Left lung (tissue), 10 donors: Measurements from ENCODE around the gene HECA. TPM values are rescaled to one million over a fixed set of nuclear protein-coding genes. Genes with fewer than 3 reads are reported as not detected.
A peak's percentile ranks its signal among the peaks of the same experiment; 100 is the strongest.
"Not testable (repeated sequence)": the region's sequence is repeated elsewhere in the genome, so short reads cannot be mapped to it uniquely, and the experiment has no call there.

Experiments used
- ATAC-seq: fragments of 200-7000 bp; cut with Tn5 transposase; one replicate; pipeline ENCODE4 v1.9.1; 2020; ENCODE audit warnings: moderate library complexity
- DNase-seq, 4 donors: peaks; one replicate each; pipeline ENCODE4 v3.0.0-alpha.2; 2013 to 2020
- H3K27ac ChIP-seq, 2 donors: fragments of 200-600 bp; sonication (generic) in 1 of 2; one replicate each; pipeline versions ENCODE4 v1.5.0 to v1.8.0; 2020 to 2021
- H3K27me3 ChIP-seq, 2 donors: fragments of 200-600 bp; sonication (generic) in 1 of 2; one replicate each; pipeline versions ENCODE4 v1.5.0 to v1.8.0; 2020 to 2021
- H3K36me3 ChIP-seq, 2 donors: fragments of 200-600 bp; sonication (generic) in 1 of 2; one replicate each; pipeline versions ENCODE4 v1.5.0 to v1.8.0; 2020 to 2021
- H3K4me1 ChIP-seq, 2 donors: fragments of 200-600 bp; one replicate each; pipeline ENCODE4 v1.8.0; 2021
- H3K4me3 ChIP-seq, 2 donors: fragments of 200-600 bp; sonication (generic) in 1 of 2; one replicate each; pipeline versions ENCODE4 v1.5.0 to v1.8.0; 2020 to 2021; ENCODE audit warnings: mild to moderate bottlenecking in 1 of 2
- H3K9me3 ChIP-seq, 2 donors: fragments of 200-600 bp; sonication (generic) in 1 of 2; one replicate each; pipeline versions ENCODE4 v1.5.0 to v1.8.0; 2020 to 2021
- intact Hi-C, 2 donors: fragments of 100-400 bp; cut with DNase I; formaldehyde crosslinking; loops; one replicate each; pipeline versions ENCODE4 v1.11.2 to v1.14.2; 2022
- polyA plus RNA-seq, 6 donors: library from polyadenylated mRNA; unstranded; fragments of 120-200 nt; gene quantifications; one replicate each; pipeline ENCODE4 v1.2.1, GENCODE V29; 2013; ENCODE audit not compliant: insufficient read length in 6 of 6
- total RNA-seq, 2 donors: library from RNA; stranded (reverse); fragmentation: NEBNext Ultra II Directional; extraction: Animal tissue kit (Norgen Biotek cat#: 25700); gene quantifications; one replicate each; pipeline ENCODE4 v1.2.1, GENCODE V29; 2021
- TF ChIP-seq, protein P1 (sequence below), 2 donors: fragments of 200-600 bp; sonication (generic) in 1 of 2; IDR thresholded peaks; one replicate each; pipeline versions ENCODE4 v1.5.0 to v1.8.0; 2021; ENCODE audit warnings: antibody characterized with exemption in 2 of 2
- donor health status: DM: no; HTN: yes; CAD: no.
- donor health status: DM: no; HTN: no; CAD: no.

The HECA gene
- total and polyA plus RNA-seq, 8 donors = 17.0 to 40.9 (median 19.0) TPM

GRCh38 chr6:139219271-139219729 is 84.4 kb downstream of the HECA start:
- Histone ChIP-seq H3K9me3 (no peaks in the 10 kb centered on the region), H3K4me1 (peaks cover 7 to 10% of the 10 kb centered on the region in 2 donors), H3K27ac (peak overlapping the region; percentile 2 to 10), H3K36me3 (no peaks in the 10 kb centered on the region), H3K4me3 (no peak overlapping the region), H3K27me3 (no peaks in the 10 kb centered on the region)
- intact Hi-C loops = no loop called here
- ATAC-seq (peak; percentile 100), DNase-seq (peak; percentile 76 to 89 (median 86))
- TF ChIP-seq, protein P1, sequence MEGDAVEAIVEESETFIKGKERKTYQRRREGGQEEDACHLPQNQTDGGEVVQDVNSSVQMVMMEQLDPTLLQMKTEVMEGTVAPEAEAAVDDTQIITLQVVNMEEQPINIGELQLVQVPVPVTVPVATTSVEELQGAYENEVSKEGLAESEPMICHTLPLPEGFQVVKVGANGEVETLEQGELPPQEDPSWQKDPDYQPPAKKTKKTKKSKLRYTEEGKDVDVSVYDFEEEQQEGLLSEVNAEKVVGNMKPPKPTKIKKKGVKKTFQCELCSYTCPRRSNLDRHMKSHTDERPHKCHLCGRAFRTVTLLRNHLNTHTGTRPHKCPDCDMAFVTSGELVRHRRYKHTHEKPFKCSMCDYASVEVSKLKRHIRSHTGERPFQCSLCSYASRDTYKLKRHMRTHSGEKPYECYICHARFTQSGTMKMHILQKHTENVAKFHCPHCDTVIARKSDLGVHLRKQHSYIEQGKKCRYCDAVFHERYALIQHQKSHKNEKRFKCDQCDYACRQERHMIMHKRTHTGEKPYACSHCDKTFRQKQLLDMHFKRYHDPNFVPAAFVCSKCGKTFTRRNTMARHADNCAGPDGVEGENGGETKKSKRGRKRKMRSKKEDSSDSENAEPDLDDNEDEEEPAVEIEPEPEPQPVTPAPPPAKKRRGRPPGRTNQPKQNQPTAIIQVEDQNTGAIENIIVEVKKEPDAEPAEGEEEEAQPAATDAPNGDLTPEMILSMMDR (IDR thresholded peaks at IDR 0.05) = peak; percentile 60 to 70

GRCh38 chr6:139219746-139220145 is 84.9 kb downstream of the HECA start:
- H3K4me1 ChIP-seq = peaks cover 7 to 10% of the 10 kb centered on the region in 2 donors
- no peak overlapping the region for H3K4me3 ChIP-seq
- H3K9me3 ChIP-seq = no peaks in the 10 kb centered on the region
- no peaks in the 10 kb centered on the region for H3K36me3 ChIP-seq
- ATAC-seq (no peak), DNase-seq (no peak)
- intact Hi-C loops = no loop called here
- no peaks in the 10 kb centered on the region for H3K27me3 ChIP-seq
- TF ChIP-seq, protein P1 (IDR thresholded peaks at IDR 0.05) = no peak
- H3K27ac ChIP-seq = peak overlapping the region; percentile 2 to 10

DNA sequence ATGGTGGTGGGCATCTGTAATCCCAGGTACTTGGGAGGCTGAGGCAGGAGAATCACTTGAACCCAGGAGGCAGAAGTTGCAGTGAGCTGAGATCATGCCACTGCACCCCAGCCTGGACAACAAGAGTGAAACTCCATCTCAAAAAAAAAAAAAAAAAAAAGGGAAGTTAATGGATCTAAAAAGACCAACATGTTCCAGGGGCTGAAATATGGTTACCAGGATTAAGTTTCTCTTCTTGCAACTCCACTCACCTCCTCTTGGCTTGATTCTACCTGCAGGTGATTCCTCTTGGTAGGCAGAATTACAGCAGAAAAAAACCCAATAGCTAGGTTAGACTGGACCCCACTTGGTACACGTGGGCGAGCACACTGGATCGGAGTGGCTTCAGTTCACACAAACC is 93.5 kb downstream of the HECA start:
- H3K4me1 ChIP-seq, H3K9me3 ChIP-seq, H3K27me3 ChIP-seq, intact Hi-C loops, H3K27ac ChIP-seq, ATAC-seq, DNase-seq, H3K4me3 ChIP-seq, H3K36me3 ChIP-seq: not testable (repeated sequence)

Other genes starting within 250 kb of the HECA start
- 10 to 100 TPM; 29.3 to 31.8 TPM for gene REPS1, start 146.8 kb upstream of the HECA start, total RNA-seq
- gene REPS1, start 146.8 kb upstream of the HECA start, polyA plus RNA-seq = 10 to 100 TPM; 58.8 to 83.9 (median 64.6) TPM
- gene ABRACL, start 106.3 kb upstream of the HECA start, total RNA-seq = 10 to 100 TPM; 39.1 to 40.2 TPM
- gene ABRACL, start 106.3 kb upstream of the HECA start, polyA plus RNA-seq = 10 to 100 TPM; 26.0 to 33.0 (median 29.2) TPM
- under 1 TPM; 0.55 to 0.73 TPM for gene TXLNB, start 156.9 kb downstream of the HECA start, total RNA-seq
- gene TXLNB, start 156.9 kb downstream of the HECA start, polyA plus RNA-seq = 1 to 10 TPM; 1.2 to 2.2 (median 1.9) TPM
- 100 to 1,000 TPM; 142 to 321 TPM for gene CITED2, start 239.6 kb downstream of the HECA start, total RNA-seq
- 100 to 1,000 TPM in 4 of 6 donors, 10 to 100 TPM in 2; 70.0 to 160 (median 123) TPM for gene CITED2, start 239.6 kb downstream of the HECA start, polyA plus RNA-seq